ENCODE results near the gene IL22RA1.

IL22RA1 gene

GRCh38 chr1:24136956-24137539, 5.9 kb downstream of the IL22RA1 start:
- DNase-seq, result no peak

GRCh38 chr1:24134376-24134775, 8.6 kb downstream of the IL22RA1 start:
- no peak for DNase-seq

GRCh38 chr1:24133819-24134218, 9.1 kb downstream of the IL22RA1 start:
- no peak for DNase-seq

GRCh38 chr1:24130385-24130784, 12.6 kb downstream of the IL22RA1 start:
- no peak for DNase-seq

GRCh38 chr1:24127801-24128363, 15.1 kb downstream of the IL22RA1 start:
- DNase-seq, result no peak

GRCh38 chr1:24127134-24127800, 15.7 kb downstream of the IL22RA1 start:
- DNase-seq, result no peak

GRCh38 chr1:24126672-24127023, 16.3 kb downstream of the IL22RA1 start:
- no peak for DNase-seq

GRCh38 chr1:24126018-24126671, 16.8 kb downstream of the IL22RA1 start:
- no peak for DNase-seq

GRCh38 chr1:24125456-24125855, 17.5 kb downstream of the IL22RA1 start:
- DNase-seq, result no peak

GRCh38 chr1:24124980-24125379, 18.0 kb downstream of the IL22RA1 start:
- DNase-seq, result no peak

GRCh38 chr1:24123611-24124010, 19.3 kb downstream of the IL22RA1 start:
- DNase-seq, result no peak

GRCh38 chr1:24122776-24123175, 20.2 kb downstream of the IL22RA1 start:
- DNase-seq, result no peak

- no peak for DNase-seq
These were observed 21.5 kb downstream of the IL22RA1 start for GRCh38 chr1:24121406-24121805.

- DNase-seq, result no peak
These were observed 22.0 kb downstream of the IL22RA1 start for GRCh38 chr1:24120965-24121364.

- DNase-seq, result no peak
These were observed 22.8 kb downstream of the IL22RA1 start for GRCh38 chr1:24119859-24120756.

GRCh38 chr1:24119489-24119858, 23.5 kb downstream of the IL22RA1 start:
- no peak for DNase-seq

- no peak for DNase-seq
These were observed 24.3 kb downstream of the IL22RA1 start for GRCh38 chr1:24118410-24119242.

GRCh38 chr1:24117722-24118409, 25.1 kb downstream of the IL22RA1 start:
- no peak for DNase-seq

GRCh38 chr1:24117132-24117531, 25.8 kb downstream of the IL22RA1 start:
- no peak for DNase-seq

GRCh38 chr1:24114753-24115152, 28.2 kb downstream of the IL22RA1 start:
- DNase-seq, result no peak

- DNase-seq, result no peak
These were observed 29.3 kb downstream of the IL22RA1 start for GRCh38 chr1:24113641-24114033.

All from T1000 (cell line).